K562 (cell line): ENCODE data around the gene CARD8. TPM values are rescaled to one million over a fixed set of nuclear protein-coding genes. Genes with fewer than 3 reads are reported as not detected.

ENCODE experiments used
- ARHGAP35 ChIP-seq: fragments of 450-650 bp; IDR thresholded peaks from 2 replicates; pipeline ENCODE4 v1.6.1; 2018; ENCODE audit not compliant: partially characterized antibody
- ATF2 ChIP-seq: sonication (generic); formaldehyde crosslinking; IDR thresholded peaks from 2 replicates; pipeline ENCODE4 v1.8.1; 2022; ENCODE audit warnings: missing genetic modification reagents
- BMI1 ChIP-seq: fragments of 150-350 bp; IDR thresholded peaks from 2 replicates; pipeline ENCODE4 v1.6.1; 2014; ENCODE audit warnings: low read length
- GTF2F1 ChIP-seq: IDR thresholded peaks from 2 replicates; pipeline ENCODE4 v1.6.1; 2011; ENCODE audit warnings: low read depth, low read length, improper control_type of control experiment
- HNRNPK ChIP-seq: fragments of 200-400 bp; formaldehyde crosslinking; IDR thresholded peaks from one replicate; pipeline ENCODE4 v1.6.1; 2018; ENCODE audit warnings: mild to moderate bottlenecking, low read depth, low read length; ENCODE audit not compliant: poor library complexity, severe bottlenecking
- HNRNPLL ChIP-seq: fragments of 200-400 bp; formaldehyde crosslinking; IDR thresholded peaks from 2 replicates; pipeline ENCODE4 v1.6.1; 2017; ENCODE audit warnings: low read length, low read depth, mild to moderate bottlenecking; ENCODE audit not compliant: poor library complexity, severe bottlenecking
- MAFK ChIP-seq: IDR thresholded peaks from 2 replicates; pipeline ENCODE4 v1.6.1; 2011; ENCODE audit warnings: low read length, improper control_type of control experiment
- MECOM ChIP-seq: fragments of 250-450 bp; sonication (Bioruptor Pico); IDR thresholded peaks from 2 replicates; pipeline ENCODE4 v1.8.0; 2022; ENCODE audit warnings: inconsistent platforms
- PHF21A ChIP-seq: fragments of 450-650 bp; IDR thresholded peaks from 2 replicates; pipeline ENCODE4 v1.6.1; 2017; ENCODE audit warnings: low read depth, borderline replicate concordance
- RBM14 ChIP-seq: fragments of 200-400 bp; formaldehyde crosslinking; IDR thresholded peaks from 2 replicates; pipeline ENCODE4 v1.6.1; 2018; ENCODE audit warnings: low read depth, mild to moderate bottlenecking, low read length, moderate library complexity, borderline replicate concordance; ENCODE audit not compliant: insufficient read depth
- SNAPC5 ChIP-seq: fragments of 250-450 bp; sonication (Bioruptor Pico); IDR thresholded peaks from 2 replicates; pipeline ENCODE4 v1.8.0; 2021; ENCODE audit warnings: moderate library complexity, mild to moderate bottlenecking, inconsistent platforms
- SNRNP70 ChIP-seq: fragments of 200-400 bp; formaldehyde crosslinking; optimal IDR thresholded peaks from 2 replicates; pipeline ENCODE3; 2017; ENCODE audit warnings: low read depth, low read length
- SUPT5H ChIP-seq: fragments of 450-650 bp; IDR thresholded peaks from 2 replicates; pipeline ENCODE4 v1.6.1; 2016
- TEAD4 ChIP-seq, 2 experiments: sonication (generic) in 1 of 2; formaldehyde crosslinking in 1 of 2; IDR thresholded peaks; 2 replicates each; pipeline versions ENCODE4 v1.6.1 to v1.8.0; 2012 to 2022; ENCODE audit warnings: borderline replicate concordance in 1 of 2, inconsistent platforms in 1 of 2, low read length in 1 of 2, mild to moderate bottlenecking in 1 of 2, missing genetic modification reagents in 1 of 2
- ZBTB11 ChIP-seq, 3 experiments: fragments of 200-800 bp in 1 of 3; fragments of 250-450 bp in 1 of 3; fragments of 450-650 bp in 1 of 3; sonication (Bioruptor Pico) in 1 of 3; sonication (Bioruptor generic) in 1 of 3; formaldehyde crosslinking in 1 of 3; IDR thresholded peaks; 2 replicates each; pipeline versions ENCODE4 v1.6.1 to v1.8.0; 2016 to 2022; ENCODE audit warnings: mild to moderate bottlenecking in 2 of 3, missing genetic modification characterization in 2 of 3, missing compliant biosample characterization in 1 of 3, moderate library complexity in 1 of 3
- ZC3H8 ChIP-seq: fragments of 450-650 bp; IDR thresholded peaks from 2 replicates; pipeline ENCODE4 v1.6.1; 2017
- ZFP30 ChIP-seq: fragments of 250-450 bp; sonication (Bioruptor Pico); IDR thresholded peaks from 2 replicates; pipeline ENCODE4 v1.8.0; 2022; ENCODE audit warnings: moderate library complexity, mild to moderate bottlenecking, inconsistent platforms, borderline replicate concordance
- ZNF324 ChIP-seq: fragments of 250-450 bp; sonication (Bioruptor Pico); IDR thresholded peaks from 2 replicates; pipeline ENCODE4 v1.4.0; 2020; ENCODE audit warnings: mild to moderate bottlenecking
- ZNF395 ChIP-seq: fragments of 200-800 bp; sonication (Bioruptor generic); IDR thresholded peaks from 2 replicates; pipeline ENCODE4 v1.6.1; 2017; ENCODE audit warnings: missing genetic modification characterization, missing compliant biosample characterization
- polyA plus RNA-seq, 8 experiments: library from polyadenylated mRNA; depleted of rRNA in 4 of 8; stranded (reverse) in 5 of 8; unstranded in 3 of 8; fragments of >200 nt; fragmentation: Nextera tagmentation in 2 of 8; fragmentation: Illumina TruSeq in 1 of 8; extraction: Ambion mirVana in 2 of 8; extraction: Trizol in 1 of 8; gene quantifications; 2 replicates each; pipeline versions ENCODE4 v1.2.1 to v1.2.3, GENCODE V29; 2011 to 2014; ENCODE audit warnings: inconsistent platforms in 1 of 8, missing spikeins in 1 of 8
- total RNA-seq, 7 experiments: library from RNA; depleted of rRNA in 6 of 7; stranded (reverse); fragments of >200 nt in 6 of 7; fragmentation: Illumina TruSeq in 2 of 7; extraction: Trizol in 2 of 7; gene quantifications; 2 replicates each; pipeline versions ENCODE4 v1.2.1 to v1.2.3, GENCODE V29; 2011 to 2021; ENCODE audit warnings: low replicate concordance in 1 of 7

The CARD8 gene
- total and polyA plus RNA-seq, 9 of the 15 experiments (the other 6 are each of a cell fraction or from before 2014, with no cell fraction given) = 11.5 to 26.4 (median 20.8) TPM

GRCh38 chr19:48255376-48256303 is at the start of gene CARD8 (continued):
- TF ChIP-seq ATF2 (CRISPR knock-in tag) (no peak), GTF2F1 (peak; percentile 35; the same call in 1 of the 2 replicates), HNRNPK (no peak), TEAD4 (IDR thresholded peaks at IDR 0.05; ENCODE audit: low read length) (0 out of 2 replicates have a peak, but pooled peaks have one; percentile 46), TEAD4 (CRISPR knock-in tag; IDR thresholded peaks at IDR 0.05; ENCODE audit: borderline replicate concordance) (no peak), ZNF324 (no peak), MECOM (0 out of 2 replicates have a peak, but pooled peaks have one; percentile 16), ZFP30 (CRISPR knock-in tag) (no peak), SUPT5H (peak; percentile 91), SNRNP70 (no peak), RBM14 (no peak), PHF21A (no peak), ZBTB11 (CRISPR knock-in tag; IDR thresholded peaks at IDR 0.05) (peak; percentile 91 to 99 (median 97)), MAFK (peak; percentile 82), BMI1 (no peak), ZNF395 (CRISPR knock-in tag) (peak; percentile 73; the same call in 1 of the 2 replicates), ARHGAP35 (no peak), SNAPC5 (CRISPR knock-in tag) (no peak), ZC3H8 (no peak), HNRNPLL (no peak)
